HG03175 (cell line): ENCODE measurements around the gene ADORA2A.

Experiments
- ATAC-seq: cut with Tn5 transposase; IDR thresholded peaks from one replicate; pipeline ENCODE4 v1.9.1; 2021; ENCODE audit warnings: mild to moderate bottlenecking, moderate library complexity; ENCODE audit not compliant: unreplicated experiment

Gene ADORA2A

DNA sequence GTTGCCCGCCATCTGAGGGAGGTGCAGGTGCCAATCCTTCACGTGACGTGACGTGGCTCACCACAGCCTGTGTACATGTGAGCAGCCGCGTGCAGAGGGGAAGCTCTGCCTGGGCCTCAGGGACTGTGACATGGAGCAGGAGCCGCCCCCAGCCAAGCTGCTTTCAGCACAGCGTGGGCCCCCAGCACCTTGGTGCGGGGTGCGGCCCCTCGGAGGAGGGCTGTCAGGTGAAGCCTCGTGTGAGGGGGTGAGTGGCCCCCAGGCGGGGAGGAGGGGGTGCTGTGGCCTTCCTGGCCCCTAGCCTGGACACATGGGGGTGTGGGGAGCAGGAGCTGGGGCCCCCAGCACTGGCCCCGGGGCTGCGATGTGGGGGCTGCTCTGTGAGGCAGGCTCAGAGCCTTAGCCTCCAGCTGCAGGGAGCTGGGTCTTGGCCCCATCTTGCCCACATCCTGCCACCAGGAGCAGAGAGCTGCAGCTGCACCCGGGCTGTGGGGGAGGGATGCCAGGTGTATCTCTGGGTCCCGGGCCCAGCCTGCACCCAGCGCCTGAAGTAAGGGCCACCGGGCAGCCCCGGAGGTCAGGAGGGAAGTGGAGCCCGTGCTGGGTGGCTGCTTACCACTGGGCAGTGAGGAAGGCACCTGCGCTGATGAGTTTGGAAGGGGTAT is at the start of gene ADORA2A:
Gene ADORA2A (plus strand): TSS at position 100 of the 665 bp plus-strand sequence. CDS start 5,806 bp downstream, outside the sequence.
- peak; percentile 66 for ATAC-seq

DNA sequence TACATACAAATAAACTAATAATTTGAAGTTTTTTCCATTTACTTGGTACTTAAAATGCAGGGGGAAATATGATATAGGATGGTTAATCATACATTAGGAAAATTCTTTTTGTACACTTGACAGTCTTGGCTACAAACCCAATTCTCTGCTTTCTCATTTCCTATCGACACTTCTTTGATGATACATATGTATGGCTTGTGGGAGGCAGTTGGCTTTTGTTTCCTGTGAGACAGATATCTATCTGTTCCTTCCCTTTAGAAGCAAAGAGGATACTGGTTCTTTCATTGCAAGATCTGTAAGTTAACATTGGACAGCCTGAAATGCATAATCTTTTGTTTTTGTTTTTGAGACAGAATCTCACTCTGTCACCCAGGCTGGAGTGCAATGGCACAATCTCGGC is 47.9 kb upstream of the ADORA2A start:
- no peak for ATAC-seq

DNA sequence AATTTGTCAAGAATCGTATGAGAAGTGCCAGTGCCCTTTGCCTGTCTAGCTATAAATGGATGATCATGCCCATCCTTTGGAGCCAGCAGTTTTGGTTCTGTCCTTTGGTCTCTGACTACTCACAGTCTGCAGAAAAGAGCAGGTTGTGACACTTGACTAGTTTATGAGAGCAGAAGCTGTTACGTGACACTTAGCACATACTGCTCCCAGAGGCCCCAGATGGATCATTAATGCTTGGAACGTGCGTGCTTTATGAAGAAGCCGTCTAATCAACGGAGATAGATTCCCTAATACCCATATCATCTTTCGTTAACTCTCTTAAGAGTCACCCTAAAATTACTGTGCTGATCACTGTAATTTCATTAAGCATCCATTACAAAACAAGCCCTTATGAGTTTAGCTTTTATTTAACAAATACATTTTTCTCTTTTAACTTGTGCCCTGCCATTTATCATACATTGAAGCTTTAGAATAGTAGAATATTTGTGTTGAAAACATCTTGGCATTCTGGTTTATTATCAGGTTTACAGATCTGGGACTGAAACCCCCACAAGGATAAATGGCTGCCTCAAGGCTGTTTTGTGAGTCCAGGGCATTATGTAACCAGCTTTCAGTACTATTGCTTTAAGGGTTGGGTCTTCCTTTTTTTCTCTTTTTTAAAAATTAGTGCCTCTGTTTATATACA is 47.0 kb upstream of the ADORA2A start:
- ATAC-seq = no peak

DNA sequence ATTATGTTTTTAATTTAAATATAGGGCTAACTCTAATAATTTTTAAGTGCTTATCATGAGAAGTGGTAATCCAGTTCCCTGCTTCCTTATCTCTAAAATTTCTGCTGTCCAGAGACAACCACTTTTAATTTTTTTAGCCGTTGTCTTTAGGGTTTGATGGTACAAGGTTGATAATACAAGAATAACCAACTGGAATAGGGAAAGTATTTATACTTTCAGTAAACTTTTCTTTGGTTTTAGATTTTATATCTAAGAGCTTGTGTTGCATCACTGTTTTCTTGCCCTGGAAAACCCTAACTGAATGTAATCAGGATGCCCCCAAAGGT is 46.5 kb upstream of the ADORA2A start:
- no peak for ATAC-seq

DNA sequence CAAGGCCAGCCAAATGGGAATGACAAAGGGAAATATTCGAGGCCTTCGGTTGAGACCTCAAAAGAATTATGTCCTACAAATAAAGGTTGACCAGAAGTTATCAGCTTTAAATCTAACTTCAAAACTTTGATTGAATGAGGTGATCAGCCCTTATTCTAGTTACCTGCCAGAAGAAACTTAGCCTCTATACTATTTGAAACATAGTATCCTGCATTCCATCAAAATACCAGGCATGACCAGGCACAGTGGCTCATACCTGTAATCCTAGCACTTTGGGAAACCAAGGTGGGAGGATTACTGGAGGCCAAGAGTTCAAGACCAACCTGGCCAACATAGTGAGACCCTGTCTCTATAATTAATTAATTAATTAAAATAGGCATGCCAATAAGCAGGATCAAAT is 44.3 kb upstream of the ADORA2A start:
- no peak for ATAC-seq

DNA sequence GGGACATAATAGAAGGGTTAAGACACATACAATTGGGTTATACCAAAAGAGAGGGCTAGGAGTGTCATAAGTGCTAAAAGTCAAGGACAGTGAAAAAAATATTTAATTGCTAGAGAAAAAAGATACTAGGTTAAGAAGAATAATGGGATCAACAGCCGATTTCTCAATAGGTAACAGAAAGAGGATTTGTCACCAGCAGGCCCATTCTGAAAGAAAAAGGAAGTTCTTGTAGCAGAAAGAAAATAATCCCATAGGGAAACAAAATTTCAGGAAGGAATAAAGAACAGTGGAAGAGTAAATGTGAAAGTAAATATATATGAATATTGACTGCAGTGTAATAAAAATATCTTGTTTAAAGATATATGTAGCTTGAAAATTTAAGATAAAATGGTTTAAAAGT is 43.3 kb upstream of the ADORA2A start:
- no peak for ATAC-seq

DNA sequence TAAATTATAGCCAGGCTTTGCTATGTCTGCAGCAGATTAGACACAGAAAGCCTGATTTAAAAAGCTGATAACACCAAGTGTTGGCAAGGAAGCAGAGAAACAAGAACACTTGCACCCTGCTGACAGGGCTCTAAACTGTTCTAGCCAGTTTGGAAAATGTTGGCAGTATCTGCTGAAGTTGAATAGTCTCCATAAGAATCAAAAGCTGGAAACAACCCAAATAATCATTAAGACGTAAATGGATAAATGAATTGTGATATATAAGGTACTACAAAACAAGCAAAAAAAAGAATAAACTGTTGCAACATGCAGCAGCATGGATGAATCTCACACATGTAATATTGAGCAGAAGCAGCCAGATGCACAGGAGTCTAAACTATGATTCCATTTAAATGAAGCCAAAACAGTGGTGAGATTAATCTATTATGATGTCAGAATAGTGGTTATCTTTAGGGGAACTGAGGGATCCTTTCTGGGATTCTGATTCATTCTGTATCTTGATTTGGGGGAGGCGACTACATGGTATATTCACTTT is 40.4 kb upstream of the ADORA2A start:
- ATAC-seq = no peak

DNA sequence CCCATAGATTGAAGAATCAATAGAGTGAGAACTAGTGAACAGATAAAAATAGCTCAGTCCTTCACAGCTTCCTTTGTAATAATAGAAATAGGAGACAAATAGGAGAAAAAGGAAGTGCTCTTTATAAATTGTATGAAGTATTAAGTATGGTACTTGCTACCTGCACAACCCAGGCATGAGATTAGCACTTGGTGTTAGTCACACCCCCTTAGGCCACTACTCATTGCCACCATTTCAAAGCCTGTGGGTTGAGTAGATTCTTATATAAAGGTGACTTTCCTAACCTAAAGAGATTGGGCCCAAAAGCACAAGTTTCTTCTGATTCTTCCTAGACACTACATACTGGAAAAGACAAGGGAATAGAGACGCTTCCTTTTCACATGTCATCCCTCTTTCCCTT is 37.7 kb upstream of the ADORA2A start:
- no peak for ATAC-seq

DNA sequence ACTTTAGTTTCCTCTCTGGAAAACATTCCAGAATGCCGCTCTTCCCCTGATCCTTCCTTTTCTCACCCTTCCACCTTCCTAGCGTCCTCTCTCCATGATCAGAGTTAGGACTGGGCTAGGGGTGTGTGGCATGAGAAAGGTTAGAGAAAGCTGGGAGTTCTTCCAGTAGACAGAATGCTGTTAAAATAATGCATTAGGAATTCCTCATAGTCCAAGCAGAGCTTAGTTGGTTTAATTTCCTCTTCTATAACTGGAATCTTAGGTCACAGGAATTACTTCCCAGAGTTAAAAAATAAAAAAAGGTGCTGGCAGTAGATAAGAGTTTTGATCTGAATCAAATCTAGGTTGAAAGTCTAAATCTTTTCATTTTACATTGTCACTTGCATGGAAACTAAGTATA is 37.2 kb upstream of the ADORA2A start:
- ATAC-seq = no peak

DNA sequence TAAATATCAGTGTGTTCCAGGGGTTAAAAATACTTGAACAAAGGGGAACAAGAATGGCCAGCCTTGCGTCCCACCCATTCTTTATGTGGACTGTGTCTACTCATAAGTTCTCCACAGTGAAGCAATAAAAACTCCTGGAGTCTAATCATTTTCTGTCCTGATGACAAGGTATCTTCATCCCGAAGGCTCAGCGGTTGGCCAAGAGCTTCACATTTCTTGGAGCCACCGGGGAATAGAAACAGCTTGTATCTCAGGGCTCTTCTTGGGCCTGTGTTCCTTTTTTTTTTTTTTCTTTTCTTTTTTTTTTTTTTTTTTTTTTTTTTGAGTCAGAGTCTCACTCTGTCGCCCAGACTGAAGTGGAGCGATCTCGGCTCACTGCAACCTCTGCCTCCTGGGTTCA is 36.8 kb upstream of the ADORA2A start:
- ATAC-seq = no peak

DNA sequence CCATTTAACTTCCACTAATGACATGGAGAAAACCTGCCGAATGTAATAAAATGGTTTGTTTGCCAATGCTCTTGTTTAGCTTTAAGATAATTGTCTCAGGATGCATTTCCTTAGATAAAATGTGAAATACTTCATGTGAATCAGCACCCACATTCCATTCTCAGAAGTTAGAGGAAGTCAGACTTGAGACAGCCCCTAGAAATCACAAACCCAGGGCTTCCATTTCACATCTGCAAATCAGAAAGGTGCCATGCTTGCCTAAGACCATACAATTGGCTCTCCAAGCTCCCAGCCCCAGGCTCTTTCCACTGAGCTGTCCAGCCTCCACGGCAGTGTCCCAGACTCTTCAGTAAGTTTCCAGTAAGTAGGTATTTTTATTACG is 35.6 kb upstream of the ADORA2A start:
- no peak for ATAC-seq

DNA sequence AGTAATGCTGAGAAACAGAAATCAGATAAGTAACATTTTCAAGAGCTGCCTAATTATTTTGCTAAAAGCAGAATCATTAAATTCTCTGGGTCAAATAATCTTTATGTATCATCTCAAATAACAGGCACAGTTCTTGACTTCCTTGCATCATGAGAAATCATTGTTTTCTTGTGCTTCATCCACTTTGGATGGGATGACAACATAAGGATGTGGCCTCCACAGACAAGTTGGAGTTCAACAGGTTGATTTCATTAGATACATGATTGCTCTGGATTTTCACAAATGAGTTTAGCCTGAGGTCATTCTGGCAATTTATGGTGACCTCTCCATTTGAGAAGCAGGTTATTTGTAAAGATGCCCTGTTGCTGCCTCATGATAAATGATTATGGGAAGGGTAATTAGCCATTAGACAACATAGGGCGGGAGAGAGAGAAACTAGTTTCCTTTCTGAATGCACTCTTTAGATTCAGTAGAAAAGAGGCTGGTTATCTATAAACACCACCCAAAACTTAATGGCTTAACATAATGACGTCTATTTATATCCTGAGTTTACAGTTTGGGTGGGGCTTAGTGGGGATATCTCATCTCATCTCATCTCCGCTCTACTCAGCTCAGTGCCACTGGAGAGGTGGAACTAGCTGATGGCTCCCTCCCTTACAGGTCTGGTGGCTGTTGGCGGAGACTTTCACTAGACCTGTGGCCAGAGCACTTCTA is 35.0 kb upstream of the ADORA2A start:
- ATAC-seq = no peak

DNA sequence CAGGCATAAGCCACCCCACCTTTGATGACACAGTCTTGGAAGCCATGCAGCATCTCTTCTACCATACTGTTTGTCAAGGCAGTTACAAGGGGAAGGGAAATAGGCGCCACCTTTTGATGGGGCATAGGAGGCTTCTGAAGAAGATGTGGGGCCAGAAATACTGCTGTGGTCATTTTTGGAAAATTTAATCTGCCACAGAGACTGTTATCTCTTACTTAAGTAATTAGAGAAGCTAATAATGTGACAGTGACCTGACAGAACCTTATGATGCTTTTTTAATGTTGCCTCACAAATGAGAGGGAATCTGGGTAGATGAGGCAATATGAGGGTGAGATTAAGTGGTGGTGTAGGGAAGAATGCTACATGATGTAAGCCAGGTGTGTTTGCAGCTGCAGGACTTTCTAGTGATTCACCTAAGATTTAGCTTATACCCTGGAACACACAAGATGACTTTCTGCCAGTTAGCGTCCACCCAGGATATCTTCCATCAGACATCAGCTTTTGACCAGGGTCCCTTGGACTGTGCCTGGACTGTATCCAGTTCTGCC is 34.3 kb upstream of the ADORA2A start:
- no peak for ATAC-seq

DNA sequence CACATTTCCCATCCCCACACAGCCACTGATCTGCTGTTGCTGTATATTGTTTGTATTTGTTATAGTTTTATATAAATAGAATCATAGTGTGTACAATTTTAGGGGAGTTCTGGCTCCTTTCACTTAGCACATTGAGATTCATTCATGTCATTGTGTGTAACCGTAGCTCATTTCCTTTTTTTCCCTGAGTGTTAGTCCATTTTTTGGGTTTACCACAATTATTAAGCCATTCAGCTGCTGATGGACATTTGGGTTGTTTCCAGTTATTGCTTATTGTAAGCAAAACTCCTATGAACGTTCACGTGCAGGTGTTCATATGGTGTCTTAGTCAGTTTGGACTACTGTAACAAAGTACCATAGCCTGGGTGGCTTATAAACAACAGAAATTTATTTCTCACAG is 33.6 kb upstream of the ADORA2A start:
- ATAC-seq = no peak

DNA sequence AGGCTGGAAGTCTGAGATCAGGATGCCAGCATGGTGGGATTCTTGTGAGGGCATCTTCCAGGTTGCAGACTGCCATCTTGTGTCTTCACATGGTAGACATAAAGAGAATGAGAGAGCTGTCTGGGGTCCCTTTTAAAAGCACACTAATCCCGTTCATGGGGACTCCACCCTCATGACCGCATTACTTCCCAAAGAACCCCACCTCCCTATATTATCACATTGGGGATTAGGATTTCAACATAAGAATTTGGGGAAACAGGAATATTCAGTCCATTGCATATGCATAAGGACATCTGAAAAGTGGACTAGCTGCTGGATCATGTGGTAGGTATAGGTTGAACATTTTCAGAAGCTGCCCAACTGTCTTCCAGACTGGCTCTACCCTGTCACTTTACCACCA is 33.1 kb upstream of the ADORA2A start:
- ATAC-seq = no peak

DNA sequence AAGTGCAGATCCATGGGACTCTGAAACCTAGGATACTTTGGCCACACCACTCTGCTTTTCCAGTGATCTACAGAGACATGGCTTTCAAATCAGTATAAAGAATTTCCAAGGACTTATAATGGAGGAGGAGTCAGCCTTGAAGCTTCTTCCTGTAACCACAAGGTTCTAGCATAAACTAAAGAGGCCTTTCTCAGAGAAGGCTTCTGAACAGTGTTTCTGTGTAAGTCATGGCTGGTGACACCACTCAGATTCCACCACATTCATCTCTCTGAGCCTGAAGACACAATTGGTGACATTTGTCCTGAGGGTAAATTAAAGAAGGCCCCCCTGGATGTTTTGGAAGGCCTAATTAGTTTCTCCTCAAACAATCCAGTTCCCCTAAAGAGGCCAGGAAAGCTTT is 29.0 kb upstream of the ADORA2A start:
- no peak for ATAC-seq

DNA sequence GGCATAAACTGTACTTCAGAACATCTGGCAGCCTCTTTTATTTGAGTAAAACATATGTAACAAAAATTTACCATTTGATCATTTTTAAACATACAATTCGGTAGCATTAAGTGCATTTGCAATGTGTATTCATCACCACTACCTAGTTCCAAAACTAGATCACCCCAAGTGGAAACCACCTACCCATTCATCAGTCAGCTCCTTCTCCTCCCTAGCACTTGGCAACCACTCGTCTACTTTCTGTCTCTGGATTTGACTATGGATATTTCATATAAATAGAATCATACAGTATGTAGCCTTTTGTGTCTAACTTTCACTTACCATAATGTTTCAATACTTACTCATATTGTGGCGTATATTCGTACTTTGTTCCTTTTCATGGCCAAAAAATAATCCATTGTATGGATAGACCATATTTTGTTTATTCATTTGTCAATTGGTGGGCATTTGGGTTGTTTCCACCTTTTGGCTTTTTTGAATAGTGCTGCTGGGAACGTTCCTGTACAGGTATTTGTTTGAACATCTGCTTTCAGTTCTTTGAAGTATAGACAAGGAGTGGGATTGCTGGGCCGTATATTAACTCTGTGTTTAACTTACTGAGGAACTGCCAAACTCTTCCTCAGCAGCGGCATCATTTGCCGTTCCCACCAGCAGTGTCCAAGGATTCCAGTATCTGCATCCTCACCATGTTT is 27.2 kb upstream of the ADORA2A start:
- ATAC-seq = no peak

DNA sequence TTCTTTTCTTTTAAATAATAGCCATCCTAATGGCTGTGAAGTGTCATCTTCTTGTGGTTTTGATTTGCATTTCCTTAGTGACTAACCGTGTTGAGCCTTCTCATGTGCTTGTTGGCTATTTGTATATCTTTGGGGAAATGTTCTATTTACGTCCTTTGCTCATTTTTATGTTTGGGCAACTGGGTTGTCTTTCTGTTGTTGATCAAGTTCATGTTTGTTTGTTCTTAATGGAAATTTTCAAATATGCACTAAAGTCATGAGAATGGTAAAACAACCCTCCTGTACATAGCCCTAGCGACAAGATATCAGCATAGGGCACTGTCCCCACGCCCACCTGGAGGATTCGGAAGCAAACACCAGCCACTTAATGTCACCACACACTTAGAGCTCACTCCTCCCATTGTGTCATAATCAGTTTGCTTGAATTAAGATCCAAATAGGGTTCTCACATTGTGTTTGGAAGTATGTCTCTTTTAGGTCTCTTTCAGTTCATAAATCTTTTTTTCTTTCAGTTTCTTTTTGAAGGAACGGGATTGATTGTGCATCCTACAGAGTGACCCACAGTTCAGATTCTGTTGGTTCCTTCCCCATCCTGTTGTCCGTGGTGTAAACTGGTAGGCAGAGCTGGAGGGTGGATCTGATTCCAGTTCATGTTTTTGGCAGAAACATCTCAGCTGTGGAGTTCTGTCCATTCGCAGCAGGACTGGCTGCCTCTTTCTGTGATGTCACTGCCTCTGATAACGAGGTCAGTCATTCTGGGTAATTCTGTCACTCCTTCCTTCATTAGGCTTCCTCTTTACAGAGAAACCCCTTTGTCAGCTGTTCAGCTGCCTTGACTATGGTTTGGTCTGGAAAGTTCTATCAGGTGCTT is 26.4 kb upstream of the ADORA2A start:
- ATAC-seq = peak; percentile 47

DNA sequence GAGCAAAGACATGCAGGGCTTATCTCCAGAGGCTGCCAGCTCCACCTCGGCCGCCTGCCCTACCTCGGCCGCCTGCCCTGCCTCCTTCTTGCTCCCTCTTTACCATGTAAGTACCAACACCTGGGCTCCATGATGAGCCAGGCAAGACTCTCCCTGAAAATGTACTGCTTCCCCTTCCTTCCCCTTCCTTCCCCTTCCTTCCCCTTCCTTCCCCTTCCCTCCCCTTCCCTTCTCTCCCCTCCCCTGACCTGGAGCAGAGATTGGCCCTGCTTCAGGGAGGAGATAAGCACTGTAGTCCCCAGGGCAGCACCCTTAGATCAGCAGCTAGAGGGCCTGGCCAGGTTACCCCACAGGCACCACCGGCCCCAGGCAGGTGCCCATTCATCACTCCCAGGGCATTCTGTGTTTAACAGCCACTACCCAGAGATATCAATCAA is 25.4 kb upstream of the ADORA2A start:
- ATAC-seq = no peak
